OCI-LY1 (cell line): ENCODE measurements around the gene SLC2A13.

Experiments used
- CTCF ChIP-seq: fragments of 200-600 bp; sonication (generic), shearing (Covaris generic); IDR thresholded peaks from 2 replicates; pipeline ENCODE4 v1.5.1; 2017; ENCODE audit warnings: mild to moderate bottlenecking, antibody characterized with exemption, low read length, moderate library complexity, mixed read lengths
- EZH2 ChIP-seq: fragments of 200-600 bp; sonication (generic), shearing (Covaris generic); IDR thresholded peaks from 2 replicates; pipeline ENCODE4 v1.8.0; 2017; ENCODE audit warnings: borderline replicate concordance, mixed run types, mild to moderate bottlenecking, antibody characterized with exemption, low read length, moderate library complexity, mixed read lengths

- no peak for TF ChIP-seq CTCF
- no peak for TF ChIP-seq EZH2
Measured at GRCh38 chr12:39984670-39985069, 121.2 kb downstream of the SLC2A13 start.
